ENCODE results near the gene CLP1.

The CLP1 gene

GRCh38 chr11:57709802-57710367 is 52.3 kb downstream of the CLP1 start:
- Histone ChIP-seq H3K4me3 (ENCODE audit: low read depth, low read length) (no peak overlapping the region), H3K36me3 (replicated peaks) (peaks cover 6% of the 10 kb centered on the region), H3K27ac (no peak overlapping the region), H3K27me3 (replicated peaks) (no peaks in the 10 kb centered on the region)
- no peak for TF ChIP-seq CTCF (IDR thresholded peaks at IDR 0.05; ENCODE audit: low read depth, low read length, missing control alignments)
- DNase-seq, result no peak
- in situ Hi-C loops (cut with HindIII; ENCODE audit: low pct_ligation_motif_present, low sequenced_read_pairs), result no loop called here
